H1 (cell line): ENCODE measurements around the gene AARSD1. TPM values are rescaled to one million over a fixed set of nuclear protein-coding genes. Genes with fewer than 3 reads are reported as not detected.
A peak's percentile ranks its signal among the peaks of the same experiment; 100 is the strongest.

Source experiments
- CEBPB ChIP-seq: IDR thresholded peaks from 2 replicates; pipeline ENCODE4 v1.6.1; 2012; ENCODE audit warnings: low read depth, low read length
- GABPA ChIP-seq: IDR thresholded peaks from 2 replicates; pipeline ENCODE4 v1.6.1; 2011; ENCODE audit warnings: mild to moderate bottlenecking, low read length, moderate library complexity, borderline replicate concordance; ENCODE audit not compliant: insufficient read depth
- JUN ChIP-seq: IDR thresholded peaks from 2 replicates; pipeline ENCODE4 v1.6.1; 2011; ENCODE audit warnings: low read depth, mild to moderate bottlenecking, improper control_type of control experiment, low read length
- RBBP5 ChIP-seq: IDR thresholded peaks from 2 replicates; pipeline ENCODE4 v1.7.1; 2012; ENCODE audit warnings: low read depth, mild to moderate bottlenecking, inconsistent platforms, low read length, moderate library complexity, borderline replicate concordance
- SP2 ChIP-seq: IDR thresholded peaks from 2 replicates; pipeline ENCODE4 v1.6.1; 2012; ENCODE audit warnings: mild to moderate bottlenecking, low read length, inconsistent platforms
- SRF ChIP-seq: IDR thresholded peaks from 2 replicates; pipeline ENCODE4 v1.6.1; 2011; ENCODE audit warnings: mild to moderate bottlenecking, low read depth, low read length, moderate library complexity
- ZNF274 ChIP-seq: IDR thresholded peaks from 2 replicates; pipeline ENCODE4 v1.7.0; 2012; ENCODE audit warnings: low read length, borderline replicate concordance; ENCODE audit errors: extremely low read depth
- polyA plus RNA-seq, 7 experiments: library from polyadenylated mRNA; depleted of rRNA in 3 of 7; stranded (reverse) in 5 of 7; unstranded in 2 of 7; fragments of >200 nt in 5 of 7; fragments of 200-250 nt in 2 of 7; gene quantifications; 1 replicate in 5 of 7; 2 replicates in 1 of 7; 4 replicates in 1 of 7; pipeline versions ENCODE4 v1.2.1 to v1.2.3, GENCODE V29; 2011 to 2013; ENCODE audit warnings: missing spikeins in 2 of 7, mixed read lengths in 2 of 7
- total RNA-seq: library from RNA; stranded (reverse); fragmentation: NEBNext Ultra II Directional; extraction: Animal tissue kit (Norgen Biotek cat#: 25700); gene quantifications from 2 replicates; pipeline ENCODE4 v1.2.1, GENCODE V29; 2021

The AARSD1 gene
- total and polyA plus RNA-seq, 2 of the 8 experiments (the other 6 are each of a cell fraction or from before 2014, with no cell fraction given), result 51.5 to 58.8 TPM

DNA sequence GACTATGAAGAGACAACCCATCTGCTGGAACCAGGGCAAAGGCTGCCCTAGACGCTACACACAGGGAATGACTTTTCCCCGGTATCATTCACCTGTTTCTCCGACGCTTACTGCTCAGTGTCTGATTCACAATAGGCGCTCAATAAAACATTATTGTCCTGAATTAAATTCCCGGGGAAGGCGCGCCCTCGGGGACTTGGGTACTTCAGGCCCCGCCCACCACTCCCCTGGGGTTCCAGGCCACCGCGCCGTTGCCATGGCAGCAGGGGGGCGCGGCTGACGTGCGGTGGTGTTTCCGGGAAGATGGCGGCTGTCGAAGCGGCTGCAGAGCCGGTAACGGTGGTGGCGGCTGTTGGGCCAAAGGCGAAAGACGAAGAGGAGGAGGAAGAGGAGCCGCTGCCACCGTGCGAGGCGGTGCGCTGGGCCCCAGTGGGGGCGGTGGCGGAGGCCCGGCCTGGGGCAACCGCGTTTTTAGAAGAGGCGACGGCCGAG, 16.1 kb upstream of the AARSD1 start, which contains the start of gene RUNDC1 (continued):
- TF ChIP-seq SP2, result no peak
- no peak for TF ChIP-seq JUN
- no peak for TF ChIP-seq SRF
- no peak for TF ChIP-seq CEBPB
- TF ChIP-seq GABPA, result 0 out of 2 replicates have a peak, but pooled peaks have one; percentile 22
- no peak for TF ChIP-seq ZNF274
- TF ChIP-seq RBBP5, result no peak
